Measurements from ENCODE around the gene PALLD.

DNA sequence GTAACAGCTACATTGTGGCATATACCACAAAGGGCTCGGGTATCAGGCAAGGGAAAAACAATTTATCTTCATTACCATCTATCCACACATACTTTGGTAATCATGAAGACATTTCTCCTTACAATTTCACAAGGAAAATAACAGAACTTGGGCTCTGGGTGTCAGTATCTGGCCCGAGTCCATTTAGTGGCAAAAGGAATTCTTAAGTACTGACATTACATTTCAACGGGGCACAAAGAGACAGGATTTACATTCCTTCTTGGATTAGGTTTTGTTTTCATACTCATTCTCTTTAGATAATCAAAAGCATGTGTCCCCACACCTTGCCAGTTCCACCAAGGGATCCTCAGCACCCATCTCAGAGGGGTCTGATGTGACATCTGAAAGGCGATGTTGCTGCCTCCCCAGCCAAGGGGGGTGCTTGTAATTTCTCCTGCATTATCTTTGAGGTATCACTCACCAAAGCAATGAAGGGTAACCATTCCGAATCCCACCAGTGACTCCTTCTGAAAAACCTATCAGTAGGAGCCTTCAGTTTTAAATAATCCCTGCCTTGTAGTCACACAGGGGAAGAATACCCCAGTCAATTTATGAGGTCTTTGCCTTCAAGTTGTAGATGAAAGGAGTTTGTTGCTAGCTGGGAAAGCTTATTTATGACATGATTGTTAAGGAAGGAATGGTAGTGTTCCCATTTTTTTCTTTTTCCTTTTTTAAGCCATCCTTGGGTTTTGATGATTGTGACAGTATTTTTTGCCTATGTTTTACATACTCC lies 118.6 kb downstream of the PALLD start:
- TF ChIP-seq, protein P1, sequence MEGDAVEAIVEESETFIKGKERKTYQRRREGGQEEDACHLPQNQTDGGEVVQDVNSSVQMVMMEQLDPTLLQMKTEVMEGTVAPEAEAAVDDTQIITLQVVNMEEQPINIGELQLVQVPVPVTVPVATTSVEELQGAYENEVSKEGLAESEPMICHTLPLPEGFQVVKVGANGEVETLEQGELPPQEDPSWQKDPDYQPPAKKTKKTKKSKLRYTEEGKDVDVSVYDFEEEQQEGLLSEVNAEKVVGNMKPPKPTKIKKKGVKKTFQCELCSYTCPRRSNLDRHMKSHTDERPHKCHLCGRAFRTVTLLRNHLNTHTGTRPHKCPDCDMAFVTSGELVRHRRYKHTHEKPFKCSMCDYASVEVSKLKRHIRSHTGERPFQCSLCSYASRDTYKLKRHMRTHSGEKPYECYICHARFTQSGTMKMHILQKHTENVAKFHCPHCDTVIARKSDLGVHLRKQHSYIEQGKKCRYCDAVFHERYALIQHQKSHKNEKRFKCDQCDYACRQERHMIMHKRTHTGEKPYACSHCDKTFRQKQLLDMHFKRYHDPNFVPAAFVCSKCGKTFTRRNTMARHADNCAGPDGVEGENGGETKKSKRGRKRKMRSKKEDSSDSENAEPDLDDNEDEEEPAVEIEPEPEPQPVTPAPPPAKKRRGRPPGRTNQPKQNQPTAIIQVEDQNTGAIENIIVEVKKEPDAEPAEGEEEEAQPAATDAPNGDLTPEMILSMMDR (IDR thresholded peaks at IDR 0.05) = no peak
- no peak for TF ChIP-seq POLR2A (IDR thresholded peaks at IDR 0.05)
